GM15510 (cell line): ENCODE results near the gene NOL4.

Source experiments
- POLR2A ChIP-seq: IDR thresholded peaks from 3 replicates; pipeline ENCODE4 v1.6.1; 2011; ENCODE audit warnings: borderline replicate concordance; ENCODE audit not compliant: insufficient read length; ENCODE audit errors: extremely low read depth

Gene NOL4

GRCh38 chr18:34212511-34212910 lies 12.2 kb downstream of the NOL4 start:
- TF ChIP-seq POLR2A: no peak

GRCh38 chr18:34207344-34207851 lies 17.3 kb downstream of the NOL4 start:
- no peak for TF ChIP-seq POLR2A

GRCh38 chr18:34203866-34204265 lies 20.8 kb downstream of the NOL4 start:
- TF ChIP-seq POLR2A: no peak

- TF ChIP-seq POLR2A: no peak
Observed at GRCh38 chr18:34196256-34196655, 28.5 kb downstream of the NOL4 start.

GRCh38 chr18:34194239-34194638 lies 30.5 kb downstream of the NOL4 start:
- no peak for TF ChIP-seq POLR2A

GRCh38 chr18:34189656-34190435 lies 34.9 kb downstream of the NOL4 start:
- no peak for TF ChIP-seq POLR2A
